ENCODE results near the gene MYO18B. TPM values are rescaled to one million over a fixed set of nuclear protein-coding genes. Genes with fewer than 3 reads are reported as not detected.

Gene MYO18B
- total RNA-seq, 1 donor from 2014 or later, result 0.07 TPM

DNA sequence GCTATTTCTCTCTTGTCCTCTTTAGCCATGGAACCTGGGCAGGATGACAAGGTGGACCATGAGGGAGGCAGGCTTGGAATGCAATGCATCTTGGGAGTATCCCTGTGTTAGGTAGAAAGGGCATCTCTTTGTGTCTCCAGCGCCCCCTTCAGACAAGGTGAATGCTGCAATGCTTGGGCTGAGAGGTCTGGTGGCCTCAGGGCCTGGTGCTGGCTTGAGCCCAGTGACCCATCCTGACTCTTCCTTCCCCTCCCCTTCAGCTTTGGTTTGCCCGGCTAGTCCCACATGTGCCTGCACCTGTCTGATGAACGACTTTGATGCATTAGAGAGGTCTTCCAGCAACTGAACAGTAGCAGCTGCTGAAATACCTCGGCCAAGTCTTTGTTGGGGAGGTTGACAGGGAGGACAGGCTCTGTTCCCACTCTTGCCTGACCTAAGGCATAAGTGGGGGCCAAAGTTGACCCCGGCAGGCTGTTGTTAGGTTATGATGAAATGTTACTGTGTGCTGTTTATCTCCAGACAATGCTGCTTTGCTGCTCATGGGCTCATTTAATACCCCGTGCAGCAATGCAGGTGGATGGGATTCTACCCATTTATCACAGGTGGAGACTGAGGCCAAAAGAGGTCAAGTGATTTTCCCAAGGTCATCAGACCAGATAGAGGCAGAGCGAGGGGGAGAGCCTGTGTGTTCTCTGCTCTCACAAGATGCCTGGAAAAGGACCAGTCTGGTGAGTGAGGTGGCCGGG lies 22.5 kb downstream of the MYO18B start:
- Histone ChIP-seq H3K9ac (ENCODE audit: low read length) (no peak overlapping the region), H3K4me3 (ENCODE audit: insufficient read depth, low read depth, low read length) (no peak overlapping the region), H3K4me1 (ENCODE audit: insufficient read depth, low read length) (peaks cover 22% of the 10 kb centered on the region), H3K79me2 (ENCODE audit: insufficient read depth, low read length) (no peaks in the 10 kb centered on the region), H3K27me3 (ENCODE audit: insufficient read depth, low read length) (no peaks in the 10 kb centered on the region), H3K4me2 (ENCODE audit: low read length) (no peak overlapping the region), H3K27ac (ENCODE audit: low read depth, low read length) (no peak overlapping the region), H3K9me3 (ENCODE audit: insufficient read depth, low read depth, low read length) (peaks cover 18% of the 10 kb centered on the region), H3K36me3 (ENCODE audit: insufficient read depth, low read length) (no peaks in the 10 kb centered on the region), H2AFZ (ENCODE audit: low read depth, low read length) (no peak overlapping the region), H4K20me1 (ENCODE audit: insufficient read depth, low read length) (no peaks in the 10 kb centered on the region)
- Mint-ChIP-seq H3K36me3 (ENCODE audit: low read depth, unreplicated experiment) (peaks cover 2% of the 10 kb centered on the region), H3K27me3 (ENCODE audit: low read depth, unreplicated experiment) (peaks cover 5% of the 10 kb centered on the region), H3K27ac (ENCODE audit: unreplicated experiment) (no peak overlapping the region), H3K4me3 (ENCODE audit: unreplicated experiment) (no peak overlapping the region), H3K9me3 (ENCODE audit: unreplicated experiment) (peaks cover 25% of the 10 kb centered on the region), H3K4me1 (ENCODE audit: low read depth, unreplicated experiment) (peaks cover 17% of the 10 kb centered on the region)
- FAIRE-seq, result no peak
- no peak for DNase-seq (ENCODE audit: low read depth)
- no peak for TF ChIP-seq EZH2 (IDR thresholded peaks at IDR 0.05; ENCODE audit: insufficient read depth, low read length)
- TF ChIP-seq, protein P1, sequence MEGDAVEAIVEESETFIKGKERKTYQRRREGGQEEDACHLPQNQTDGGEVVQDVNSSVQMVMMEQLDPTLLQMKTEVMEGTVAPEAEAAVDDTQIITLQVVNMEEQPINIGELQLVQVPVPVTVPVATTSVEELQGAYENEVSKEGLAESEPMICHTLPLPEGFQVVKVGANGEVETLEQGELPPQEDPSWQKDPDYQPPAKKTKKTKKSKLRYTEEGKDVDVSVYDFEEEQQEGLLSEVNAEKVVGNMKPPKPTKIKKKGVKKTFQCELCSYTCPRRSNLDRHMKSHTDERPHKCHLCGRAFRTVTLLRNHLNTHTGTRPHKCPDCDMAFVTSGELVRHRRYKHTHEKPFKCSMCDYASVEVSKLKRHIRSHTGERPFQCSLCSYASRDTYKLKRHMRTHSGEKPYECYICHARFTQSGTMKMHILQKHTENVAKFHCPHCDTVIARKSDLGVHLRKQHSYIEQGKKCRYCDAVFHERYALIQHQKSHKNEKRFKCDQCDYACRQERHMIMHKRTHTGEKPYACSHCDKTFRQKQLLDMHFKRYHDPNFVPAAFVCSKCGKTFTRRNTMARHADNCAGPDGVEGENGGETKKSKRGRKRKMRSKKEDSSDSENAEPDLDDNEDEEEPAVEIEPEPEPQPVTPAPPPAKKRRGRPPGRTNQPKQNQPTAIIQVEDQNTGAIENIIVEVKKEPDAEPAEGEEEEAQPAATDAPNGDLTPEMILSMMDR (IDR thresholded peaks at IDR 0.05; ENCODE audit: insufficient read depth, low read depth, low read length), result no peak

DNA sequence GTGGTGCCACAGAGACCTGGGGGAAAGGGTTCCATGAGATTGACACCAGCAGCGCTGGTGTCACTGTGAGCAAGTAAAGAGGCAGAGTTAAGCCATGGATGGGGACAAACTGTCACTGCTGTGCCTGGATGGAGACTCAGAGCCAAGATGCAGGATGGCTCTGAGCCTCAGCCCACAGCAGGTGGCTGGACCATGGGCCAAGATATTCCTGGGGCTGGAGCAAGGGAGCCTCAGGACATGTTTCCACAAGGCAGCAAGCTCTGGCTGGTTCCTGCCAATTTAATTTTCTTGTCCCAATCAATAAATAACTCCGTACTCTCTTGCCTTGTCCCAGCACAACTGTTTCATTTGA lies 23.0 kb downstream of the MYO18B start:
- Mint-ChIP-seq H3K4me3 (ENCODE audit: unreplicated experiment) (no peak overlapping the region), H3K9me3 (ENCODE audit: unreplicated experiment) (peaks cover 26% of the 10 kb centered on the region), H3K27ac (ENCODE audit: unreplicated experiment) (no peak overlapping the region), H3K4me1 (ENCODE audit: low read depth, unreplicated experiment) (peaks cover 14% of the 10 kb centered on the region), H3K36me3 (ENCODE audit: low read depth, unreplicated experiment) (peaks cover 2% of the 10 kb centered on the region), H3K27me3 (ENCODE audit: low read depth, unreplicated experiment) (peaks cover 5% of the 10 kb centered on the region)
- FAIRE-seq, result no peak
- TF ChIP-seq, protein P1 (IDR thresholded peaks at IDR 0.05; ENCODE audit: insufficient read depth, low read depth, low read length), result no peak
- no peak for TF ChIP-seq EZH2 (IDR thresholded peaks at IDR 0.05; ENCODE audit: insufficient read depth, low read length)
- H3K4me3 ChIP-seq (ENCODE audit: insufficient read depth, low read depth, low read length), result no peak overlapping the region
- no peaks in the 10 kb centered on the region for H4K20me1 ChIP-seq (ENCODE audit: insufficient read depth, low read length)
- peaks cover 18% of the 10 kb centered on the region for H3K9me3 ChIP-seq (ENCODE audit: insufficient read depth, low read depth, low read length)
- no peak overlapping the region for H2AFZ ChIP-seq (ENCODE audit: low read depth, low read length)
- no peak for DNase-seq (ENCODE audit: low read depth)
- no peak overlapping the region for H3K4me2 ChIP-seq (ENCODE audit: low read length)
- no peaks in the 10 kb centered on the region for H3K79me2 ChIP-seq (ENCODE audit: insufficient read depth, low read length)
- H3K27ac ChIP-seq (ENCODE audit: low read depth, low read length), result no peak overlapping the region
- H3K4me1 ChIP-seq (ENCODE audit: insufficient read depth, low read length), result peaks cover 22% of the 10 kb centered on the region
- H3K27me3 ChIP-seq (ENCODE audit: insufficient read depth, low read length), result no peaks in the 10 kb centered on the region
- no peaks in the 10 kb centered on the region for H3K36me3 ChIP-seq (ENCODE audit: insufficient read depth, low read length)
- no peak overlapping the region for H3K9ac ChIP-seq (ENCODE audit: low read length)

DNA sequence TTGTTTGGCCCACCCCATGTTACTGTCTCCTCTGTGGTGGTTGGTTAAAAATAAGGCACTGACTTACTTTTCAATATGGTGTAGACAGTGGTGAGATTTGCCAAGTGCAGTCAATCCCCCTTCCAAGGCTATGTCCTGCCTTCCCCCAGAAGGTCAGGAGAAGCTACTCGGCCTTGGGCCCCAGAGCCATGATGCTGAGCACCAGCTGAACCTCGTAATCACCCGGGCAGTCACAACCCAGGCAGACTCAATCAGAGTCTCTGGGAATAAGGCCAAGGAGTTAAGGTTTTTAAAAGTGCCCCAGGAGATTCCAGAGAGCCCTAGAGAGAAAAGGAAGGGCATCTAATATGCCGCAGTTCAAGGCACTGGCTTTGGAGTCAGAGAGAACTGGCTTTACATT lies 23.8 kb downstream of the MYO18B start:
- H2AFZ ChIP-seq (ENCODE audit: low read depth, low read length), result no peak overlapping the region
- H3K4me2 ChIP-seq (ENCODE audit: low read length), result no peak overlapping the region
- Mint-ChIP-seq H3K4me3 (ENCODE audit: unreplicated experiment) (no peak overlapping the region), H3K36me3 (ENCODE audit: low read depth, unreplicated experiment) (peaks cover 2% of the 10 kb centered on the region), H3K27me3 (ENCODE audit: low read depth, unreplicated experiment) (peaks cover 11% of the 10 kb centered on the region), H3K9me3 (ENCODE audit: unreplicated experiment) (peaks cover 28% of the 10 kb centered on the region), H3K4me1 (ENCODE audit: low read depth, unreplicated experiment) (peaks cover 12% of the 10 kb centered on the region), H3K27ac (ENCODE audit: unreplicated experiment) (no peak overlapping the region)
- H3K36me3 ChIP-seq (ENCODE audit: insufficient read depth, low read length), result no peaks in the 10 kb centered on the region
- no peaks in the 10 kb centered on the region for H4K20me1 ChIP-seq (ENCODE audit: insufficient read depth, low read length)
- H3K79me2 ChIP-seq (ENCODE audit: insufficient read depth, low read length), result no peaks in the 10 kb centered on the region
- H3K27ac ChIP-seq (ENCODE audit: low read depth, low read length), result no peak overlapping the region
- peaks cover 18% of the 10 kb centered on the region for H3K9me3 ChIP-seq (ENCODE audit: insufficient read depth, low read depth, low read length)
- DNase-seq (ENCODE audit: low read depth) (no peak), FAIRE-seq (no peak)
- H3K27me3 ChIP-seq (ENCODE audit: insufficient read depth, low read length), result no peaks in the 10 kb centered on the region
- H3K4me3 ChIP-seq (ENCODE audit: insufficient read depth, low read depth, low read length), result no peak overlapping the region
- peaks cover 19% of the 10 kb centered on the region for H3K4me1 ChIP-seq (ENCODE audit: insufficient read depth, low read length)
- no peak overlapping the region for H3K9ac ChIP-seq (ENCODE audit: low read length)
- TF ChIP-seq, protein P1 (IDR thresholded peaks at IDR 0.05; ENCODE audit: insufficient read depth, low read depth, low read length), result no peak
- no peak for TF ChIP-seq EZH2 (IDR thresholded peaks at IDR 0.05; ENCODE audit: insufficient read depth, low read length)

Measured in astrocyte (in vitro differentiated cells and primary cell).